Superior temporal gyrus (tissue), 1 donor: Measurements from ENCODE around the gene GCGR.
A peak's percentile ranks its signal among the peaks of the same experiment; 100 is the strongest.

Experiments
- DNase-seq: peaks from one replicate; pipeline ENCODE4 v3.0.0-alpha.2; 2016; ENCODE audit errors: extremely low spot score

Gene GCGR

DNA sequence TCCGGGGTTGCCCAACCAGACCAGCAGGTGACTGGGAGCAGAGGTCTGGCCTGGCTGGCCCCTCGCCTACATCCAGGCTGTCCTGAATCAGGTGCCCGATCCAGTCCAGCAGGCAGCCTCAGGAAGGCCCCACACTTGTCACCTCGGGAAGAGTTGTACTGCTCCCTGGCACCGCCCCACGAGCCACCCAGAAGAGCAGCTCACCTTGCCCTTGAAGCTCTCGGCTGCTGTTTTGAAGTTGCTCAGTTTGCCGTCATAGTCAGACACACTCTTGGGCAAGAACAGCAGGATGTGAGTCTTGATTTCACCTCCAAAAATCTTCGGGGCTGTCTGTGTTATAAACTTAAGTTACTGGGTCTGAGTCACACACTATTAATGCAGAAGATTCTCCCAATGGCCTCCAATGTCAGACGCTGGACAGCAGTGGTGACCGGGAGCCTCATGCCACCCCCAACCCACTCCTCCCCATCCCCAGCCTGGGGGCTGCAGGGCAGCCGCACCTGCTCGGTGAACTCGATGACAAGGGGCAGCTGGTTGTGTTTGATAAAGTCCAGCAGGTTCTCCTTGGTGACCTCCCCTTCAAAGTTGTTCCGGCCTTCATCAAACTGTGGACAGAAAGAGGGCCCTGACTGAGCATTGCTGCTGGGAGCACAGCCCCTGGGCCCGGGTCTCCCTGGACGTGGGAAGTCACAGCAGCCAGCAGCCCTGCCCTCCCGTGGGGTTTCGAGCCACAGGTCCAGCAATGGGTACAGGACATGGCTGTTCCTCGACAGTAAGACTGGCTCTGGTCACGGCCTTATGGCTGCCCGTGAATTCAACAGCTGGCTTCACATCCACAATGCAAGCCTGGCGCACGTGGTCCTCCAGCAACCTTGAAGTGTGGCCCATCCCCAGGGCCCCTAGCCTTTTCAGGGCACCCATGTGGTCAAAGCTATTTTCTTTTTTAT, 43.1 kb downstream of the GCGR start:
- DNase-seq: no peak

DNA sequence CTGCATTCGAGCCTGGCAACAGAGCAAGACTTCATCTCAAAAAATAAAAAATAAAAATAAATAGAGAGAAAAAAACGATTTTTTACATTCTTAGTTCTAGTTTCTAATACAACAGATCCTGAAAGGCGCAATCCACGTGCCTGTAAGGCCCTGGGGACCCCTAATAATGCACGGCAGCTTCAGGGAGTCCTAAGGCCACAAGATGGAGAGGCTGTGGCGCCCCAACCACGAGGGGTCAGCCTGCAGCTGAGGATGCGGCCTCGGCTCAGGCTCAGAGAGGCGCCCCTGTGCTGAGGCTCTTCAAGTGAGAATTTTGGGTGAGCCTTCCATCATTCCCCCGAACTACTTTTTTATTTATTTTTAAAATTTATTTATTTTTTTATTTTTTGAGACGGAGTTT, 45.5 kb downstream of the GCGR start:
- no peak for DNase-seq

DNA sequence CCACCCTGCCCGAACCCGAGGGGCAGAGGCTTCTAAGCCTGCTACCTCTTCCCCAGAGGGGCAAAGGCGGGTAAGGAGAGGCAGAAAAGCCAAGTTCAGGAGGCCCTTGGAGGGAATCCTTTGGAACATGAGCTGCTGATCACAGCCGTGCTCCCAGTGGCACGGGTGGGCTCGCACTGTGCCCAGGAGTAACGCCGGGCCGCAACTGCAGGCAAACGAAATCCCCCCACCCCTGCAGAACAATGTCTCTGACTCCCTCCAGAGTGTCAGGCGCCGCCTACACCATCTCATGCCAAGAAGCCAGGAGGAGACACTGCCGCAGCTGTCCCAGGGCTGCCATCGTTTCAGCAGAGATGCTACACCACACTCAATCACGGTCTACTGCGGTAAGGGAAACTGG, 47.5 kb downstream of the GCGR start:
- no peak for DNase-seq

DNA sequence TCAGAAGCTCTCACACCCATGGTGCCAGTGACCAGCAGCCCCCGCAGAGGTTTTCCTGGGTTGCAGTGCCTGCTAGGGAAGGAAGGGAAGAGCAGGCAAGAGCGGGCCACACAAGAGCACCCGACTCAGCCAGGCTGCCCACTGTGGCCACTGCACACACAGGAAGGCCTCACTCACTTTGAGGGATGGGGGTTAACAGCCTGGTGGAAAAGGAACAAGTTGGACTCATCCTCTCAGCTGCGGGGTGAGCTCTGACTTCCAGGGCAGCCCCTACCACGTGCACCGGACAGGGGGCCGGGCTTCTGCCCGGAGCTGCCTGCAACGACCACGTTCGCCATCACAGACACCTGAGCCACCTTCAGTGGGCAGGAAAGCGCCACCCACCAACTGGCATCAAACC, 48.3 kb downstream of the GCGR start:
- DNase-seq: no peak

DNA sequence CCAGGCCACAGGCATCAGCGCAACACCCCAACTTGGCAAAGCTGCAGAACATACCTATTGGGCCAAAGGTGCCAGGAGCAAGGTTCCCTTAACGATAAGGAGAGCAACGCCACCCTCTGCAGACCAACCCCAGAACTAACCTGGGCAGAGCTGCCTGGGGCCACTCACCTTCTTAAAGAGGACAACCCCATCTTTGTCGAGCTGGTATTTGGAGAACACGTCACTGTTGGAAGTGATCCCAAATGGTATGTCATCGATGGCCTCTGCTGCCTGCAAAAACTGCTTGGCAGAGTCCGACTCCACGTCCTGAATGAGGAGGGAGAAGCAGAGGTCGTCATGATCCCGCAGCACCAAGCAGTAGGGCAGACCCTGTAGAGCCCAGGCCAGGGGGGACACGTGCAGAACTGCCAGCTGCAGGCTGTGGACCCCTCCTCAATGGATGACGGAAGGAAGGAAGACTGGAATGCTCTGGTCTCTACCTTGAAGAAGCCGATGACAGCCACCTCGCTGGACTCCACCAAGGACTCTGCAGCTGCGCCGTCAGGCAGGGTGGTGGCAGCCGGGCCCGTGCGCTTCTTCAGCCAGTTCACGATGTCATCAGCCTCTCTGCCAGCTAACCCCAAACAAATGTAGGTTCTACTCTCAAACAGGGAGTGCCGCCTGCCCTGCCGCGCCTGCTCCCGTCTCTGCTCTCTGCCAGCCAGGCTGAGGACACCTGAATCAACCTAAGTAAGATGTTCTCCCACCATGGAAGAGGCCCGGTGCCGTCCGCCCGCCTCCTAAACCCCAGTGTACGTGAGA, 51.2 kb downstream of the GCGR start:
- DNase-seq: no peak

DNA sequence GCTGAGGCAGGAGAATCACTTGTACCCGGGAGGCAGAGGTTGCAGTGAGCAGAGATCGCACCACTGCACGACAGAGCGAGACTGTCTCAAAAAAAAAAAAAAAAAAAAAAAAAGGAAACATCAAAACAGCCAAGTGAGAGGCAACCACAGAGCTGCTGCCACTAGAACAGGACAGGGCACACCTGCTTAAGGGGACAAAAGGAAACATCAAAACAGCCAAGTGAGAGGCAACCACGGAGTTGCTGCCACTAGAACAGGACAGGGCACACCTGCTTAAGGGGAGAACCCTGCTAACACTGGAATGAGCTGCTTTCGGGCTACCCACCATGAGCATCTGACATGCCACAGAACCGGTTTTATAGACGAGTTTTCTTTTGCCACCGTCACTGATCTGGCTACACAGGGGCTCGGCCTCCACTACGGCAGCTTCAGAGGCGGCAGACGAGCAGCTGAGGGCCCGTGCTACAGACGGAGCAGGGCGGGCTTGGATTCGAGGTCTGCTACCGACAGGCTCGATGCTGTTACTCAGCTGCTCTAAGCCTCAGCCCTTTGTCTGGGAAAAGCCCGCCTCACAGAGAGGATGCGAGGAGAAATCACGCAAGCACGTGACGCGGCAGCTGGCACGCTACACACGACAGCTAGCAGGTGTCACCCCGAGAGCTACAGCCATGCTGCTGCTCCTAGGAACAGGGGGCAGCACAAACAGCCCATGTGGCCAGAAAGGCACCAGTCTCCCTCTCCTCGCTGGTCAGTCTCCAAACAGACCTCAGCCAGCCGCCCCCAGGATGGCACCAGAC, 54.4 kb downstream of the GCGR start:
- DNase-seq: no peak

DNA sequence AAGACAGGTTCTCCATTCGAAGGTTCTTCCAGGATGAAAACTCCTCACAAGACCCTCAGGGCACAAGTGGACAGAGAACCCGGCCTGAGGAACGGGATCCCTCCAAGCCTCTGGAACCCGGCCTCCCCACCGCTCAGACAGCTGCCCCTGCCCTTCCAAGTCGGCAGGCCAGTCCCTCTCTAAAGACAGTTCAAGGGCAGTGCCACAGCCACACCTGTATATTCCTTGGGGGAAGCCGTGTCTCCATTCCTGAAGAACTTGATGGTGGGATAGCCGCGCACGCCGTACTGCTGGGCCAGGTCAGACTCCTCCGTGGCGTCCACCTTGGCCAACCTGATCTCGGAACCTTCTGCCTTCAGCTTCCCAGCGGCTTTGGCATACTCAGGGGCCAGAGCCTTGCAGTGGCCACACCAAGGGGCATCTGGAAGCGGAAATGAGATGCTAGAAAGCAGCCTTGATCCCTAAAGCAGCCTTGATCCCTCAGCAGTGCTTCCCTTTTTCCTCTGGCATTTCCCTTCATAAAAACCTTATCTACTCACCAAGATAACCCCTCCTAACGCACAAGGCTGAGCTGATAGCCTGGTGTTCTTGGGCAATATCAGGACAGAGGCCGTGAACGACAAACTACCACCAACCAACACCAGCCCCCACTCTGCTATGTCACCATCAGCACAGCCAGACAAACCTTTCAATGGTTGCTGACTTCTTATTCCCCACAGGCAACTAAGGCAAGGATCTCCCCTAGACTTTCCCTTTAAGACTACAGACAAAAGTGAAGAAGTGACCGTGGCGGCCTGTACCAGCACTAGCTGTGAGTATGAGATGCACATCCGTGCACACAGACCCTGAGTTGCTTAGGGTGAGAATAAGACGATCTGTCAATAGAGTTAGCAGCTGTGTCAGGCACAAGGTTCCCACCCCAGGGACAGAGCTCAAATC, 55.3 kb downstream of the GCGR start:
- DNase-seq: no peak

DNA sequence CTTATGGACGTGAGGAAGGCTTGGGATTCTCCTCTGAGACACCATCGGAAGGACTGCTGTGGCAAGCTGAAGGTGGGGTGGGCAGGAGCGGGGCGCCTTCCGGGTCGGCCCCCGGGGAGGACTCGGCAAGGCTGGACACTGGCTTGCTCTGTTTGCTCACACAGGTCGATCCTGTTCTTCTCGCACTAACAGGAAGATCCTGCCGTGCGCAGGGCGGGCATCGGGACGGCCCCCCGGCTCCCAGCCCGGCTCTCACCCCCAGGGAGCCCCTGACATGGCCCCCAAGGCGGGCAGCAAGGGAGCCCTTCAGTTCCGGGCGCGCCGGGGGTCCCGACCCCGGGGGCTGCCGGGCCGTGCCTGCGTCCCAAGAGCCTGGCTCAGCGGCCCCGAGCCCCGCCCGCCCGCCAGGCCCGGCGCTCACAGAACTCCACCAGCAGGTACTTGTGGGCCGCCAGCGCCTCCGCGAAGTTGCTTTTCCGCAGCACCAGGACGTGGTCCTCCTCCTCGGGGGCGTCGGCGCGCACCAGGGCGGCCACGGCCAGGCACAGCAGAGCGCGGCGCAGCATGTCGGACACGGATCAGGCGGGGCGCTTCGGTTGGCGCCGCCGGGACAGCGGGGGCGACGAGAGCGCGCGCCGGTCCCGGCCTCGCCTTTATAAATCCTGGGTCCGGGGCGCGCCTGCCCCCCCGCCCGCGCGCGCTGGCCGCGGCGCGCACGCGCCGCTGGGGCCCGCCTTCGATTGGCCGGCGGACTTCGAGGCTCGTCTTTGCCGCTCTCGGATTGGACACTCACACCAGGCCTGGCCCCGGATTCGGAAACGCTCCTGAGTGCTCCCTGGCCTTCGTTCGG, 56.2 kb downstream of the GCGR start, which contains the start of gene P4HB:
P4HB (minus strand) TSS at position 630 of the 850 bp plus-strand sequence; CDS start at position 566, 64 bp downstream.
- no peak for DNase-seq

DNA sequence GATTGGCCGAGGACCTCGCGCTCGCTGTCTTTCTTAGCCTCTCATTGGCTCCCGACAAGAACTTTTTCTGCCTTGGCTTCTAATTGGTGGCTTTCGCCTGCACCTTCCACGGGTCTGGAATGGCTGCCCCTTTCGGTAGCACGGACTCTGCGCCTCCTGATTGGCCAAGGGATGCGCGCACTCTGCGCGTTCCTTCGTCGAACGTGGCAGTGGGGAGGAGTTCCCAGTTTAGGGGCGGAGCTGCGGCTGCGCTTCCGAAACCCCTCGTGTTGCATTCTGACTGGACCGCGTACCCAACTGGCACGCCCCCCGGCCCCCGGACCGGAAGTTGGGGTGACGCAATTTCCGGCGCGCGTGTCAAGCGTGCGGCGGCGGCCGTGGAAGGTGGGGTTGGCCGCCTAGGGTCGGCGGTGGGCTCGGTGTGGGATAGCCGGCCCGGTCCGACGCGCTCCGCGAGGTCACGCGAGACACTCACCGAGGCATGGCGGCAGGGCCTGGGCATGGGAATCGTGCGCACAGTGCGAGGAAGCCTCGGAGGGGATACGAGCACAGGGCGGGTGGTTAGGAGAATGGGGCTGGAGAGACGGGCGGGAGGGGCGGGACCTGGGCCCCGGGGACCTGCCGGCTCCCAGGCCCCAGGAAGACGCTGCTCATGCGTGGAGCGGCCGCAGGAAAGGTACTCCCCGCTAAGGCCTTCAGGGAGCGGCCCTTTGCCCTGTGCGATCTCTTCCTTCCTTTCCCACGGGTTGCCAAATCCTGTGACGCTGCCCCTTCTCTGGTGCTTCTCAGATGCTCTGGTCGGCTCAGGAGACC, 57.0 kb downstream of the GCGR start:
- DNase-seq: peak; percentile 100

DNA sequence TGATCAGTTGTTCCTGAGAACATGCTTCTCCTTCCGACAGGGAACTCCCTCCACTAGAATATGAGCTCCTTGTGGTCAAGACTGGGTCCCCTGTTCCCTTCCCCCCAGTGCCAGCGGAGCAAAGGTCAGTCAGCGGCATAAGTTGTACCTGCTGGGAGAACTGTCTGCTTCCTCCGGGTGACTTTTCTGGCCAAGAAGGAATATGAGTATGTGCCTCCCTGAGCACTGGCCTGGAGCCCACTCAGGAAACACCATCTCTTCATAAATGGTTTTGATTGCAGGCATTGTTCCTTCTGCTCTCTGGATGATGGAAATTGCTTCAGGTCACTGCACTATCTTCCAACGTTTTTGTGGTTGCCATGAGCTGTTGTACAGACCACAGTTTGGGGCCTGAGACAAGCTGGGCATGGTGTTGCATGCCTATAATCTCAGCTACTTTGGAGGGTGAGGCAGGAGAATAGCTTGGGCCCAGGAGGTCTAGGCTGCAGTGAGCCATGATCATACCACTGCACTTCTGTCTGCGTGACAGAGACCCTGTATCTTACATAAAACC, 59.2 kb downstream of the GCGR start:
- no peak for DNase-seq
